Measurements from ENCODE around the gene CPSF6. TPM values are rescaled to one million over a fixed set of nuclear protein-coding genes. Genes with fewer than 3 reads are reported as not detected.

Gene CPSF6
- total and polyA plus RNA-seq, 2 of the 8 experiments (the other 6 are each of a cell fraction or from before 2014, with no cell fraction given), result 92.7 to 167 TPM

DNA sequence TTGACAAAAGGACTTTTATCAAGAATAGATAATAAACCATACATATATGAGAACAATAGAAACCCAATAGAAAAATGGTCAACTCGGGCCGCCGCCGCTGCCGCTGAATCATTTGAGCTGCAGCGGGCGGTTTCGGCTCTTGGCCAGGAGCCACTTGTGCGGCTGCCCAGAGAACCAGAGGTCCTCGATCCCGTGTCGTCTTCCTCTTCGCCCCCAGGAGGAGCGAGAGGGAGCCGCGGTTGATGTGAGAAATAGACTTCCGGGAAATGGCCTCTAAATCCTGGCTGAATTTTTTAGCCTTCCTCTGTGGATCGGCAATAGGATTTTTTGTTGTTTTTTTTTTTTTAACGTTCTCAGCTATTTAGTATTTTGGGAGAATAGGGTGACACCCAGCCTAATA lies 44.8 kb downstream of the CPSF6 start:
- Histone ChIP-seq H2AFZ (ENCODE audit: low read length) (no peak overlapping the region), H2AK5ac (ENCODE audit: low read depth, low read length) (no peak overlapping the region), H3K79me2 (ENCODE audit: control insufficient read depth in 1 of 2, insufficient read depth in 2 of 2, low read length in 2 of 2) (no peaks in the 10 kb centered on the region), H3K9ac (replicated peaks in 1 of 4; ENCODE audit: extremely low read depth in 1 of 4, low read depth in 3 of 4, low read length in 3 of 4) (no peak overlapping the region), H3K23ac (ENCODE audit: insufficient read length) (no peak overlapping the region), H3K79me1 (ENCODE audit: low read depth, low read length) (no peaks in the 10 kb centered on the region), H3K4me2 (ENCODE audit: insufficient read depth in 1 of 2, low read depth in 2 of 2, low read length in 2 of 2) (0 out of 4 replicates have a peak overlapping the region, but pooled peaks of 1 of the 2 experiments have one; percentile 14), H3K4me1 (replicated peaks in 1 of 4; ENCODE audit: control insufficient read depth in 3 of 4, insufficient read depth in 4 of 4, low read length in 3 of 4) (0 out of 7 replicates have a peak, but pooled peaks cover 0 to 2% (median 0%) of the 10 kb centered on the region in 4 experiments), H2BK12ac (ENCODE audit: low read depth, low read length) (no peak overlapping the region), H3K27me3 (replicated peaks in 1 of 4; ENCODE audit: control insufficient read depth in 3 of 4, extremely low read depth in 1 of 4, insufficient read depth in 3 of 4, low read length in 3 of 4) (no peaks in the 10 kb centered on the region), H4K20me1 (replicated peaks in 1 of 2; ENCODE audit: control insufficient read depth in 1 of 2, insufficient read depth in 2 of 2, low read length in 2 of 2) (peaks cover 0 to 1% of the 10 kb centered on the region in 2 experiments), H2BK5ac (ENCODE audit: low read depth, low read length) (no peak overlapping the region), H3K4ac (replicated peaks; ENCODE audit: insufficient read length, low read depth, low read length) (no peak overlapping the region), H2BK15ac (ENCODE audit: low read length) (no peak overlapping the region), H4K8ac (ENCODE audit: extremely low read depth, insufficient read depth, low read length) (no peak overlapping the region), H2BK120ac (replicated peaks; ENCODE audit: low read depth, low read length) (no peak overlapping the region), H3K56ac (replicated peaks; ENCODE audit: insufficient read length, low read depth, low read length) (no peak overlapping the region), H4K91ac (replicated peaks; ENCODE audit: insufficient read length, low read length) (no peak overlapping the region), H3K27ac (ENCODE audit: low read depth, low read length) (no peak overlapping the region), H3K18ac (ENCODE audit: extremely low read depth, low read length) (no peak overlapping the region), H2BK20ac (ENCODE audit: low read length) (no peak overlapping the region), H3K4me3 (ENCODE audit: extremely low read depth in 1 of 4, insufficient read depth in 2 of 4, low read depth in 3 of 4, low read length in 4 of 4) (peak overlapping the region in 1 of 4 experiments; percentile 38; a peak in 1 of 8 replicates), H3K14ac (ENCODE audit: insufficient read length) (no peak overlapping the region), H3K9me3 (ENCODE audit: insufficient read depth in 2 of 2, low read depth in 1 of 2, low read length in 1 of 2) (no peaks in the 10 kb centered on the region), H4K5ac (ENCODE audit: insufficient read length, low read depth, low read length) (no peak overlapping the region), H3K36me3 (ENCODE audit: control insufficient read depth in 2 of 4, insufficient read depth in 4 of 4, low read length in 3 of 4) (no peaks in the 10 kb centered on the region), H3K23me2 (ENCODE audit: low read depth, low read length) (no peaks in the 10 kb centered on the region)
- TF ChIP-seq EGR1 (IDR thresholded peaks at IDR 0.05; ENCODE audit: borderline replicate concordance, low read depth, low read length) (peak; percentile 31; the same call in 1 of the 2 replicates), RAD21 (IDR thresholded peaks at IDR 0.05 in 1 of 2, conservative IDR thresholded peaks at IDR 0.05 in 1 of 2; ENCODE audit: low read depth in 2 of 2, low read length in 2 of 2) (peak; percentile 29 to 47; a peak in 2 of 4 replicates), ASH2L (IDR thresholded peaks at IDR 0.05; ENCODE audit: low read length) (no peak), HDAC2 (IDR thresholded peaks at IDR 0.05; ENCODE audit: borderline replicate concordance in 1 of 2, low read depth in 2 of 2, low read length in 2 of 2) (no peak), YY1 (IDR thresholded peaks at IDR 0.05; ENCODE audit: low read depth, low read length) (0 out of 2 replicates have a peak, but pooled peaks have one; percentile 37), SIX5 (IDR thresholded peaks at IDR 0.05; ENCODE audit: low read depth, low read length) (no peak)
- TF ChIP-seq, protein P1, sequence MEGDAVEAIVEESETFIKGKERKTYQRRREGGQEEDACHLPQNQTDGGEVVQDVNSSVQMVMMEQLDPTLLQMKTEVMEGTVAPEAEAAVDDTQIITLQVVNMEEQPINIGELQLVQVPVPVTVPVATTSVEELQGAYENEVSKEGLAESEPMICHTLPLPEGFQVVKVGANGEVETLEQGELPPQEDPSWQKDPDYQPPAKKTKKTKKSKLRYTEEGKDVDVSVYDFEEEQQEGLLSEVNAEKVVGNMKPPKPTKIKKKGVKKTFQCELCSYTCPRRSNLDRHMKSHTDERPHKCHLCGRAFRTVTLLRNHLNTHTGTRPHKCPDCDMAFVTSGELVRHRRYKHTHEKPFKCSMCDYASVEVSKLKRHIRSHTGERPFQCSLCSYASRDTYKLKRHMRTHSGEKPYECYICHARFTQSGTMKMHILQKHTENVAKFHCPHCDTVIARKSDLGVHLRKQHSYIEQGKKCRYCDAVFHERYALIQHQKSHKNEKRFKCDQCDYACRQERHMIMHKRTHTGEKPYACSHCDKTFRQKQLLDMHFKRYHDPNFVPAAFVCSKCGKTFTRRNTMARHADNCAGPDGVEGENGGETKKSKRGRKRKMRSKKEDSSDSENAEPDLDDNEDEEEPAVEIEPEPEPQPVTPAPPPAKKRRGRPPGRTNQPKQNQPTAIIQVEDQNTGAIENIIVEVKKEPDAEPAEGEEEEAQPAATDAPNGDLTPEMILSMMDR (IDR thresholded peaks at IDR 0.05; ENCODE audit: control extremely low read depth in 1 of 3, insufficient read depth in 1 of 3, low read depth in 1 of 3, low read length in 3 of 3), result peak; percentile 29 to 40 (median 39)
- POLR2A ChIA-PET (ENCODE audit: partially characterized antibody), result interaction anchor here (1.1 to 1.4 kb wide), 2 partner anchors 10 to 301 kb away, joined by 3 read pairs; partner anchors contain the start of gene CCT2
- CTCF ChIA-PET (ENCODE audit: partially characterized antibody), result interaction anchor here (0.7 to 1.5 kb wide), 3 partner anchors 27 to 128 kb away, joined by 3 to 4 read pairs (median 4); no protein-coding TSS in a partner anchor
- FAIRE-seq, result no peak
- 27% methylated on average over 19 of the region's 19 CpGs; no CpG with 5 or more reads in 1 of the 2 experiments for WGBS, 2 experiments (ENCODE audit: extremely low coverage in 1 of 2, insufficient coverage in 1 of 2, insufficient read length in 1 of 2, insufficient replicate concordance in 2 of 2, low coverage in 1 of 2, low lambda C conversion rate in 2 of 2, missing lambda C conversion rate in 1 of 2)
- DNase-seq (ENCODE audit: low read depth in 1 of 2, low spot score in 2 of 2), result peak; percentile 34 to 71
